A673 (cell line): ENCODE data around the gene C1QTNF8. TPM values are rescaled to one million over a fixed set of nuclear protein-coding genes. Genes with fewer than 3 reads are reported as not detected.

Experiments
- BruUV-seq: library from RNA; stranded (reverse); fragments of 400-500 nt; replicated peaks from 2 replicates; lab custom pipeline; 2021; lab: Mats Ljungman, UMichigan
- CTCF ChIA-PET: fragments of 300-600 bp; sonication (Branson Sonifier 250); formaldehyde crosslinking; loops from one replicate; lab custom pipeline; 2022; ENCODE audit warnings: antibody characterized with exemption; lab: Charles Lee
- POLR2A ChIA-PET: fragments of 300-600 bp; sonication (Branson Sonifier 250); formaldehyde crosslinking; loops from one replicate; lab custom pipeline; 2022; ENCODE audit warnings: antibody characterized with exemption; ENCODE audit not compliant: low non-redundant PET; lab: Charles Lee
- DNase-seq: peaks from one replicate; pipeline ENCODE4 v3.0.0-alpha.2; 2015; ENCODE audit warnings: low spot score
- H3K27ac ChIP-seq: fragments of 200-600 bp; sonication (generic); 2 replicates; pipeline ENCODE4 v1.5.1; 2016; ENCODE audit warnings: mixed run types, low read depth, mild to moderate bottlenecking, mixed read lengths, antibody characterized with exemption, low read length; ENCODE audit not compliant: poor library complexity, severe bottlenecking
- H3K27me3 ChIP-seq: fragments of 200-600 bp; sonication (generic); replicated peaks from 2 replicates; pipeline ENCODE4 v1.6.1; 2017; ENCODE audit warnings: mixed run types, low read depth, mild to moderate bottlenecking, mixed read lengths, antibody characterized with exemption, low read length; ENCODE audit not compliant: insufficient read depth, poor library complexity
- H3K36me3 ChIP-seq: fragments of 200-600 bp; sonication (generic); 2 replicates; pipeline ENCODE4 v1.6.1; 2016; ENCODE audit warnings: mixed run types, mild to moderate bottlenecking, mixed read lengths, antibody characterized with exemption, low read length; ENCODE audit not compliant: insufficient read depth, poor library complexity, severe bottlenecking
- H3K4me1 ChIP-seq: fragments of 200-600 bp; sonication (generic); 2 replicates; pipeline ENCODE4 v1.6.1; 2017; ENCODE audit warnings: mixed run types, mild to moderate bottlenecking, mixed read lengths, antibody characterized with exemption, low read length; ENCODE audit not compliant: insufficient read depth, poor library complexity, severe bottlenecking
- H3K4me3 ChIP-seq: fragments of 200-600 bp; sonication (generic); 2 replicates; pipeline ENCODE4 v1.5.1; 2016; ENCODE audit warnings: low read depth, mixed run types, mild to moderate bottlenecking, mixed read lengths, low read length; ENCODE audit not compliant: poor library complexity, severe bottlenecking
- H3K9me3 ChIP-seq: fragments of 200-600 bp; sonication (generic); 2 replicates; pipeline ENCODE4 v1.6.1; 2016; ENCODE audit warnings: mixed run types, low read depth, mild to moderate bottlenecking, mixed read lengths, antibody characterized with exemption, low read length; ENCODE audit not compliant: poor library complexity, severe bottlenecking
- CTCF ChIP-seq: fragments of 300-800, 200-600 bp; sonication (generic); conservative IDR thresholded peaks from 2 replicates; pipeline ENCODE4 v1.5.1; 2017; ENCODE audit warnings: low read depth, mild to moderate bottlenecking, antibody characterized with exemption, low read length, moderate library complexity, mixed read lengths
- EZH2 ChIP-seq: fragments of 200-600 bp; sonication (generic); IDR thresholded peaks from 2 replicates; pipeline ENCODE4 v1.6.1; 2017; ENCODE audit warnings: borderline replicate concordance, low read depth, mild to moderate bottlenecking, mixed read lengths, antibody characterized with exemption, low read length; ENCODE audit not compliant: poor library complexity, severe bottlenecking
- intact Hi-C: fragments of 100-400 bp; cut with micrococcal nuclease; formaldehyde crosslinking; loops from one replicate; pipeline ENCODE4 v1.10.0; 2022; ENCODE audit not compliant: unreplicated experiment
- total RNA-seq: library from RNA; stranded (reverse); gene quantifications from 2 replicates; pipeline ENCODE4 v1.2.3, GENCODE V29; 2021

The C1QTNF8 gene
- total RNA-seq, 1 experiment from 2014 or later: not detected

- POLR2A ChIA-PET: no interaction called here
- Histone ChIP-seq H3K9me3 (no peaks in the 10 kb centered on the region), H3K4me3 (no peak overlapping the region), H3K27ac (no peak overlapping the region), H3K36me3 (no peaks in the 10 kb centered on the region), H3K4me1 (no peaks in the 10 kb centered on the region), H3K27me3 (no peaks in the 10 kb centered on the region)
- TF ChIP-seq EZH2: no peak
- no peak for TF ChIP-seq CTCF
- intact Hi-C loops: no loop called here
- DNase-seq: no peak
- CTCF ChIA-PET: no interaction called here
- BruUV-seq: no TSS peak
These were observed 45.7 kb upstream of the C1QTNF8 start for GRCh38 chr16:1141716-1142115.

GRCh38 chr16:1141191-1141590, 45.1 kb upstream of the C1QTNF8 start:
- H3K4me3 ChIP-seq: no peak overlapping the region
- no peaks in the 10 kb centered on the region for H3K4me1 ChIP-seq
- ChIA-PET POLR2A (no interaction called here), CTCF (no interaction called here)
- no peaks in the 10 kb centered on the region for H3K9me3 ChIP-seq
- DNase-seq: no peak
- no peaks in the 10 kb centered on the region for H3K27me3 ChIP-seq
- no TSS peak for BruUV-seq
- no peak overlapping the region for H3K27ac ChIP-seq
- intact Hi-C loops: no loop called here
- TF ChIP-seq CTCF (no peak), EZH2 (no peak)
- H3K36me3 ChIP-seq: no peaks in the 10 kb centered on the region

DNA sequence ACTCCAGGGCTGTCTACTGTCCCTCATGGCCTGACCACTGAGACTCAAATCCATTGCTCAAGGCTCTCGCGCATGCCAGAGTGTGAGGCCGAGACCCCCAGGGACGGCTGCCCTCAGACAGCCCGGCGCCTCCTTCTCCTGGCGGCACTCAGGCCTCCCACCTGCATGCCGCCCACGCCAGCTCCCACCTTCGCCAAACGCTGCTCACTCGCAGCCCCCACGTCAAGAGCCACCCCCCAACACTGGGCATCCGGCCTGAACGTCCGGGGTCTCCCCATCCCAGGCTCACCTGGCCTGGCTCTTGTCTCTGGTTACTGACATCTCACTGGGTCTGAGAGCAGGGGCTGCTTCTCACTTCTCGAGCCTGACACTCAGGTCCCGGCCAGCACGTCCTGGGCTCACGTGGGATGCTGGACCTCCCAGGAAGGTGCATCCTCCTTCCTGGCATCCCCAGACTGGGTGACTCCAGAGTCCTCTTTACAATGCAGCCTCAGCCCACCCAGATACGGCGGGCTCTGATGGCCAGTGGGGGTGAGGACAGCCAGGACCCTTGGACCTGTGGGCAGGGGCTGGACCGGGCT, 44.6 kb upstream of the C1QTNF8 start:
- DNase-seq: no peak
- intact Hi-C loops: no loop called here
- Histone ChIP-seq H3K36me3 (no peaks in the 10 kb centered on the region), H3K27ac (no peak overlapping the region), H3K9me3 (no peaks in the 10 kb centered on the region), H3K27me3 (no peaks in the 10 kb centered on the region), H3K4me1 (no peaks in the 10 kb centered on the region), H3K4me3 (no peak overlapping the region)
- no peak for TF ChIP-seq CTCF
- CTCF ChIA-PET: interaction anchor here (0.6 kb wide), 1 partner anchor 39 kb away, joined by 3 read pairs; no protein-coding TSS in a partner anchor
- POLR2A ChIA-PET: no interaction called here
- BruUV-seq: no TSS peak
